CD1c-positive myeloid dendritic cell (primary cell): ENCODE data around the gene AACS.

Experiments used
- DNase-seq: peaks from one replicate; pipeline ENCODE4 v3.0.0-alpha.2; 2016; ENCODE audit errors: extremely low spot score

The AACS gene

GRCh38 chr12:125151284-125151683 lies 86.0 kb downstream of the AACS start:
- no peak for DNase-seq

- DNase-seq, result no peak
Measured at GRCh38 chr12:125152463-125152862, 87.2 kb downstream of the AACS start.

- no peak for DNase-seq
Measured at GRCh38 chr12:125155366-125155765, 90.1 kb downstream of the AACS start.

- DNase-seq, result no peak
Measured at GRCh38 chr12:125157177-125157576, 91.9 kb downstream of the AACS start.

GRCh38 chr12:125159702-125160101 lies 94.5 kb downstream of the AACS start:
- DNase-seq, result no peak

- no peak for DNase-seq
Measured at GRCh38 chr12:125160281-125160955, 95.2 kb downstream of the AACS start.

GRCh38 chr12:125161712-125162022 lies 96.4 kb downstream of the AACS start:
- DNase-seq, result no peak

GRCh38 chr12:125162489-125163028 lies 97.3 kb downstream of the AACS start:
- no peak for DNase-seq

- DNase-seq, result no peak
Measured at GRCh38 chr12:125163148-125163547, 97.9 kb downstream of the AACS start.

- DNase-seq, result no peak
Measured at GRCh38 chr12:125164541-125164940, 99.3 kb downstream of the AACS start.

GRCh38 chr12:125166041-125166440 lies 100.8 kb downstream of the AACS start:
- DNase-seq, result no peak

GRCh38 chr12:125167658-125168057 lies 102.4 kb downstream of the AACS start:
- no peak for DNase-seq

GRCh38 chr12:125169451-125169850 lies 104.2 kb downstream of the AACS start:
- no peak for DNase-seq

- DNase-seq, result no peak
Measured at GRCh38 chr12:125169870-125170269, 104.6 kb downstream of the AACS start.

- DNase-seq, result no peak
Measured at GRCh38 chr12:125171267-125171666, 106.0 kb downstream of the AACS start.

GRCh38 chr12:125172231-125172850 lies 107.1 kb downstream of the AACS start:
- no peak for DNase-seq

GRCh38 chr12:125175576-125175975 lies 110.3 kb downstream of the AACS start:
- no peak for DNase-seq

- no peak for DNase-seq
Measured at GRCh38 chr12:125178222-125178621, 113.0 kb downstream of the AACS start.

- no peak for DNase-seq
Measured at GRCh38 chr12:125180144-125180543, 114.9 kb downstream of the AACS start.

- no peak for DNase-seq
Measured at GRCh38 chr12:125181107-125181506, 115.9 kb downstream of the AACS start.

- peak; percentile 88 for DNase-seq
Measured at GRCh38 chr12:125183187-125184067, 118.2 kb downstream of the AACS start.

- no peak for DNase-seq
Measured at GRCh38 chr12:125184213-125184967, 119.2 kb downstream of the AACS start.
